HG03135 (cell line): ENCODE results near the gene BMPR1B.
"Not testable (repeated sequence)": the region's sequence is repeated elsewhere in the genome, so short reads cannot be mapped to it uniquely, and the experiment has no call there.

Source experiments
- ATAC-seq: cut with Tn5 transposase; IDR thresholded peaks from one replicate; pipeline ENCODE4 v1.9.1; 2021; ENCODE audit warnings: mild to moderate bottlenecking, moderate library complexity; ENCODE audit not compliant: unreplicated experiment

The BMPR1B gene

DNA sequence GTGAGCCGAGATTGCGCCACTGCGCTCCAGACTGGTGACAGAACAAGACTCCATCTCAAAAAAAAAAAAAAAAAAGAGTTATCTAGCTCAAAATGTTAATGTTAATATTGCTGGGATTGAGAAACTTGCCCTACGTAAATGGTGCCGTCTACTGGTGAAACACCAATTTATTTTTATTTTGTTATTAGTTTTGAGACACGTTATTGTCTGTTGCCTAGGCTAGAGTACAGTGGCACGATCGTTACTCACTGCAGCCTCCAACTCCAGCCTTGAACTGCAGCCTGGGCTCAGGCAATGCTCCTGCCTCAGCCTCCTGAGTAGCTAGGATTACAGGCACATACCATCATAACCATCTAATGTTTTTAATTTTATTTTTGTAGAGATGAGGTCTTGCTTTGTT, 262.8 kb downstream of the BMPR1B start:
- no peak for ATAC-seq

DNA sequence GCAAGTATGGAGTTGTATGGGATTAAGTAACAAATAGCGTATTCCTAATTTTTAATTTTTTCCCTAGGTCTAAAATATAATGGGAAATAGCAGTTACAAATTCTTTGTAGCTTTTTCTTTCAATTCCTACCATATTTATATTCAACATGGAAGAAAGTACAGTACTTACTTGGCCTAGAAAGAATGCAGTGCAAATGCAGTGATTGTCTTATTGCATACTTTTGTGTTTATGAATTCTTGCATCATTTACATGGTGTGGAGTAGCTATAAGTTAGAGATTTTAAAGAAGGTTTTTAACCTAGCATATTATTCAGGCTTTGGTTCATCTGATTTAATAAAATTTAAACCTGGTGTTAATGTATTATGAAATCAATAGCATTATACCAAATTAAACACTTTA, 263.3 kb downstream of the BMPR1B start:
- no peak for ATAC-seq

DNA sequence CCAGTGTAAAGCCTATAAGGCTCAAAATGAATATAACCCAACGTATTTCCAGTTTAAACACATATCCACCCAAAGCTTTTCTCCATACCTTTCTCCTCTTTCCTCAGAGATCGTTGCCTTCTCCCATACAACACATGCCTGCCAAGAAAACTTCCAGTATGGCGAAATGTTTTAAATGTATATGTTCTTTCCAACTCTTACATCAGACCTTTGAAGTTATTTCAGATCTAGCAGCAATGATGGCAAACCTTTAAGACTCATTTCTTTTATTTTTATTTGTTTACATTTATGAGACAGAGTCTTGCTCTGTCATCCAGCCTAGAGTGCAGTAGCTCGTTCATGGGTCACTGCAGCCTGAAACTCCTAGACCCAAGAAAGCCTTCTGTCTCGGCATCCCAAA, 265.4 kb downstream of the BMPR1B start:
- ATAC-seq: no peak

DNA sequence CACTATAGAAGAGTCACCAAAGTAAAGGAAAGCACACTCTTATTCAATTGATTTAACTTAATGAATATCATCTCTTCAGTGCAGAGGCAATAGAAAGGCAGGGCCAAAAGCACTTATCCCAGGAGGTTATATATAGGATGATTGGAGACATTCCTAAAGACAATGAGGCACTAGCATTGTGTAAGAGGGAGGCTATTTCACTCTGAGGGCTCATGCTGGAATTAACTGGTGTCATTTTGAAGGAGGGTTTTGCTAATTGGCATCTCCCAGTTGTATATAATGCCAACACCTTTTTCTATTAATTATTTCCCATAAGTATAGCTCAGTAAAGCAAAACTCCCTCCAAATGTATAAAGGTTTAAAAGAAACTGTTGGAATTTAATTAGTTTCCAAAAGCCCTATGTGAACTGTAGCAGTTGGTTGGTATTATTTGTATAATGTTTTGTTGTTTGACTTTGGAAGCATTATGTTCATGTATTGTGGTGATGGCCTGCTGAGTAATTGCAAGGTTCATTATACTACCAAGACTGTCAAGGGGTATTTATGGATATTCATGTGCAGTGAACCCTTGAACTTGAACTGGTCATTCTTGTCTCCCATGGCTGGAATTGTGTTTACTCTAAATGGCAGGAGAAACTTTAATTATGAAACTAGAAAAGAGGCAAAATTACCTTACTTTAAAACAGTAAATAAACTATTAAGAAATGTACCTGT, 270.3 kb downstream of the BMPR1B start:
- no peak for ATAC-seq

DNA sequence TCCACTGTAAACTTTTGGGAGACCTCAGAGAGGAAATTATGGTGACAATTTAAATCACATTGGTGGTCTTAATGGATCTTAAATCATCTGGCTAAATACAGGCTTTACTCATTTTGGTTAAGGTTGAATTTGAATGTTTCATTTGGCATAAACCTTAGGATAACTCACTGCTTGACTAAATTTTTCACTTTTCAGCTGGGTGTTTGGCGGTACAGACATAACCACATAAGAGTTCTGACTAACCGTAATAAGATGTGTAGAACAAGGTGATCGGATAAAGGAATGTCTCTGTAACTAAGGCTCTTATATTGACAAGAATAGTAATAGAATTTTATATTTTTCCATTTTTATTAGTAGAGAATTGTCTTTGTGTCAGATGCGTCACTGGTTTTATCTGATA, 281.0 kb downstream of the BMPR1B start:
- no peak for ATAC-seq

DNA sequence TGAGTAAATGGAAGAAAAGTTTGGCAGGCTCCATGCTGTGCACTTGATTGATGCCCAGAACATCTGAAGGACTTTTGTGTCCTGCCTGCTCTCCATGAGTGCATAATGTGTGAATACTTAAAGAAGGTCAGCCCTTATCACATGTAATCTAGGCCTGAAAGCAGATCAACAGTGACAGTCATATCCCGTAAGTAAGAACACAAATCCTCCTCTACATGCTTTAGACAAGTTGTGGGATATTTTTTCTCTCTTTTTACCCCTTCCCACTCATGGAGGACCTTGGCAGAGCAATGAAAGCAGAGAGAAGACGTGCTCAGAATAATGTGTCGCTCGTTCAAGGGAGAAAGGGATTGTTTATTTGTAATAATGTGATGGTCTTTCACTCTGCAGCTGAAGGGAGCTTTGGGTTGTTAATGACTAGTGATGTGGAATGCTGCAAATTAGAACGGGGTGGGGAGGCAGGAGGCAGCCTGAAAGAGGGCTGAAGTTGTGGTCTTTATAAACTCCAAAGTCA, 286.6 kb downstream of the BMPR1B start:
- ATAC-seq: no peak

DNA sequence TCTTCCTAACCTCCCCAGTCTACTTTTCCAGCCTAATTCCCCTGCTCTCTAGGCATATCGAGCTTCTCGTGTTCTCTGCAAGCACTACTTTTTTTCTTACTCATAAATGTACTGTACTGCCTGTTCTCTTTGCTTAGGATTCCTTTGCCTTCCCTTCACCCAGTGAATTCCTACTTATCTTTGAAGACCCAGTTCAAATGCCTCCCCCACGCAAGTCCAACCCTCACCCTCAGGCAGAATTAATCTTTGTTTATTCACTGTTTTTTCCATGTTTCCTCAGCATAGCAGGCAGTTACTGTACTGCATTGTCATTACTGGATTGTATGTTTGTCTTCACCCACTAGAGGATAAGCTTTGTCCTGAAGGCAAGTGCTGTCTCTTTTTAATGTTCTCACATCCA, 287.7 kb downstream of the BMPR1B start:
- ATAC-seq: no peak

DNA sequence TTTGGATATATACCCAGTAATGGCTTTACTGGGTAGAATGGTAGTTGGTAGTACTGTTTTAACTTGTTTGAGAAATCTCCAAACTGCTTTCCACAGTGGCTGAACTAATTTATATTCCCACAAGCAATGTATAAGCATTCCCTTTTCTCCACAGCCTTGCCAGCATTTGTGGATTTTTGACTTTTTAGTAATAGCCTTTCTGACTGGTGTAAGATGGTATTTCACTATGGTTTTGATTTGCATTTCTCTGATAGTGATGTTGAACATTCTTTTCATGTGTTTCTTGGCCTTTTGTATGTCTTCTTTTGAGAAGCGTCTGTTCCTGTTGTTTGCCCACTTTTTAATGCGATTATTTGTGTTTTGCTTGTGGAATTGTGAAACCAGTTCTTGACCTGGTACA, 290.5 kb downstream of the BMPR1B start:
- no peak for ATAC-seq

DNA sequence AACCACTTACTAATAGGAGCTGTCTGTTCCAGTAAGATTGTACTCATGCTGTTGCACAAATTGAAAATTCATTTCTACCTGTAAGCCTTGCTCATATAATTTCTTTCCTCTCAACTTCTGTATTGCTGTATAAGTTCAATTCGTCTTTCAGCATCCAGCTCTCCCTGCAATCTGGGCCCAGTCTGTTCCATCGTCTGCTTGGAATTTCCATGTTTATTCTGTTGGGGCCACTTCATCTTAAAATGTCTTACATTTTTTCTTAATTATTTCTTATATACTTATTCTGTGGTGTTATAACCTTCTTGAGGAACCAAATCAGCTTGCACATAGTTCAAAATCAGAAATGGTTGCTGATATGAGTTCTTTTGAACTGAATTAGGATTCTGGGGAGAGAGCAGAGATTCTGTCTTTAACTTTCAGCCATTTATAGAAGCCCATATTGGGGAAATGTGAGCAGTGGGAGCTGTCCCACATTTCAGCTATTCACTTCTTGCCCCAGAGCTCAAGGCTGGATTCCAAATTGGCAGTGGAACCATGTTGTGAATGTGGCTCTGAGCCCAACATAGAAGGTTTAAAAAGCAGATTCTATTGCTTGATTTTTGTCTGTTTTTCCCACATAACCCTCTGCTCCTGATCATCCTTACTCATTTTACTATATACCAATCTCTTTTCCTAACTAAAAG, 291.9 kb downstream of the BMPR1B start:
- no peak for ATAC-seq

DNA sequence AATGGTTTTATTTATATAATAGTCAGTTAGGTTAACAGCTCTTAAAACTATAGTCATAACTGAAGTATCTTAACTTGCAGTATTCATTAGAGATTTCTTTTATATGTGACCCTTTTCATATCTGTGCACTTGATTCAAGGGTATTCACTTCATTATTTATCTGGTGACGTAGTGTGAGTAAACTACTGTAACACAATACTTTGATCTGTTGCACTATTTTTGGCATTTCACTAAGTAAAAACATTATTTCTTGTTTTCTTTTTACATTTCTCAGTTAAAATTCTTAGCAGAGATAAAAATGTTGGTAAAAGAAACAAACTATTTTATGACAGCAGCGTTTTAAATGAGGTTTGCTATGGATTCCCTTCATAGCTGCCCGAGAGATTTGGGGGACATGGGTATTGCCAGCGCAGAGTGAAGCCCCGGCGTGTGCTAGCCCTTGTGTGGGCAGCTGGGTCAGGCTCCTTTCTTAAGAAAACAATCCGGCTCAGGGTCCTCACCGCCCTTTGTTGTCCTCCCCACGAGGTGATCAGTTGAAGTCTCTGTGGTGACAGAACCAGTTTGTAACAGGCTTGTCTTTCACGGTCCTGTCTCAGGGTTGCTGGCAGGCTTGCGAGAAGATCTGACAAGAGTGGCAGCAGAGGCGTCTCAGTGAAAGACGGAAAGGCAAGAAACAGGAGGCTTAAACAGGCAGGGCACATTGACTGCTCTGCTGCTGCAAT, 293.4 kb downstream of the BMPR1B start:
- no peak for ATAC-seq

DNA sequence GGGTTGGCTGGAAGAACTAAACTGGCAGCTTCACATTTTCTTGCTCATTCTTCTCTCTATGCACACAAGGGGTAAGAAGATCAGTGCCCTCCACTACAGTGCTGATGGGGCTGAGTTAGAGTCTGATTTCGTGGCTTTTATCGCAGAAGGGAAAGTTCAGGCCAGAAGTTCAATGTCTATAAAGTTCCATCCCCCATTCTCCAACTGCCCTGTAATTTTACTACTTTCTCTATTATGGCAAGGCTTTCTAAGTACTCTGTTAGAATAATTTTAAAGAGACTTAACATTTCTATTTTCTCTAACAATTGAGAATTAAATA, 293.9 kb downstream of the BMPR1B start:
- ATAC-seq: no peak

DNA sequence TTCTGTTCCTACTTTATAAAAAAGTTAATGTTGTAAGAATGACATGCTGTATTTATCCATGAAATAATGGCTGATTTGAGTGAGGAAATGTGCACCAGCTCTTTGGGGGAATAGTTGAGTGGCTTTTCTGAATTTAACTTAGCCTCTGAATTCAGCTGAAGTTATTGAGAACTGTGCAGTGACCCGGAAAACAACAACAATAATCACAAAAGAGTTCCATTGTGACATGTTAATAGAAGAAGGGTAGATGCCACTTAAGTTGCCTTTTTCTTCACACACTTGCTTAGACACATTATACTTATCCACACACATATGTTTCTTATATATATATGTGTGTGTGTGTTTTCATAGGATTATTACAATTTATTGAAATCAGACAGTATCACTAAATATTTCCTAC, 301.2 kb downstream of the BMPR1B start:
- no peak for ATAC-seq

DNA sequence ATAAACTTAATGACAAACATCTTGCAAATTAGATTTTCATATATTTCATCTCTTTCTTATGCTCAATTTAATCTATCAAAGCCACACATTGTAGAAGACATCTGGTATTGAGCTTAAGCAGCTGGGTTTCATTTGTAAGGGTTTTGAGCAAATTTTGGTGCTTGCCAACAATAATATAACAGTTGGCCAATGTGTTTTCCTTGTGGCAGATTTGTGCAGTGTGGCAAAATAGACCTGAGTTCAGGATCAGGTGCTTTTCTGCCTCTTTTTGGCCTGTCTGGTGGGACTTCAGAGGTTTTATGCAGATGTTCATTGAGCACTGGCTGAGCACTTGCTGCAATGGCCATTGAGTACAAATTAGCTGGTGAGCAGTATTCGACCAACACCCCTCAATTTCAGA, 301.9 kb downstream of the BMPR1B start:
- no peak for ATAC-seq

DNA sequence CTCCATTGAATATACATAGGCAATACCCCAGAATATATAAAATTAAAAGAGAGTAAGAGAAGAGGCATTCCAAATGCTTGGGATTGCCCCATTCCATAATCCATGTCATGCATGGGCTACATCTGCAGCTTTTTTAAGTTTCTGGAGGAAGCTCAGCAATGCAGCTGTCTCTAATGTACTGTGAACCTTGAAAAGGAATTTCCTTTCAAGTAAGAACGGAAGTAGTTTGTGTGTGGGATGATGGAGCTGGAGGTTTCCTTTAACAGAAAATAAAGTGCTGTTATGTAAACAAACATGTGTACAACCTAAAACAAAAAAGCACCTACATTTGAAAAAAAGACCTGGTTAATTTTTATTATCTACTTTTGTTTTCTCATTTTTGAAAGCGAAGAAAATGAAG, 303.5 kb downstream of the BMPR1B start:
- ATAC-seq: no peak

DNA sequence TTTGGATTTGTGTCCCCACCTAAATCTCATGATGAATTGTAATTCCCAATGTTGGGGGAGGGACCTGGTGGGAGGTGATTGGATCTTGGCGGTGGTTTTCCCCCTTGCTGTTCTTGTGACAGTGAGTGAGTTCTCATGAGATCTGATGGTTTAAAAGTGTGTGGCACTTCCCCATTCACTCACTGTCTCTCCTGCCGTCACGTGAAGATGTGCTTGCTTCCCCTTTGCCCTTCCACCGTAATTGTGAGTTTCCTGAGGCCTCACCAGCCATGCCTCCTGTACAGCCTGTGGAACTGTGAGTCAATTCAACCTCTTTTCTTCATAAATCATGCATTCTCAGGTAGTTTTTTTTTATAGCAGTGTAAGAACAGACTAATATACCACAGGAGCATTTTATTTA, 304.0 kb downstream of the BMPR1B start:
- not testable (repeated sequence) for ATAC-seq

DNA sequence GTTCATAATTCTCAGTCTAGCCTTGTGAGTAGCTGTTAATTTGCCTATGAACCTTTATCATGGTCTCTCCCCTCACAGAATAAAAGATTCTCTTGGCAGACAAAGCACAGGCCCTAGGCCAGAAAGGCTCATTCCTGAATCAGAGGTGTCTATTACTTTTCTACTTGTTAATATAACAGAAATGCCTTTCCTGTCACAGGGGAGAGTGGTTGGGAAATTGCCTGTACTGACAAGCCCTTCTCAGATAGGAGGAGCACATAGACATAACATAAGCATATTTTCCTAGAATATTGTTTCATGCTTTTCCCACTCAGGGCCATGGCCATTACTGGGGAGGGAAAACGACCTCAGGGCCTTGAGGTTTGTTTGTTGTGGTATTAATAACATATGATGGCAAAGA, 308.3 kb downstream of the BMPR1B start:
- ATAC-seq: no peak

DNA sequence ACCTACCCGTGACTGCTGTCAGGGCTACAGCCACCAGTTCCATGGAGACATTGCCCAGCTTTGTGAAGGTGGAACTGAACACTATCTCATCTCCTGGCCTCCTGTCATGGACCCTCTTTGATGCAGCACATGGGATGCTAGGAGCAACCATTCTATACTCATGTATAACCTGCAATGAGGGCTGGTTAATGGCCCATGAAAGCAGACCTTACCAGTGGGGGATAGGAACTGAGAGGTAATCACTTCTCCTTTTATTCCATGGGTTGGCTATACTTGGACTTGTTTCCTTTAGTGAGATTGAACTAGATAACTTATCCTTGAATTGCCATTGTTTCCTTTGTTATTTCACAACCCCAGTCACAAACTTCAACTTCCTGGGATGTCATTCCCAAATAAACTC, 310.6 kb downstream of the BMPR1B start:
- no peak for ATAC-seq

DNA sequence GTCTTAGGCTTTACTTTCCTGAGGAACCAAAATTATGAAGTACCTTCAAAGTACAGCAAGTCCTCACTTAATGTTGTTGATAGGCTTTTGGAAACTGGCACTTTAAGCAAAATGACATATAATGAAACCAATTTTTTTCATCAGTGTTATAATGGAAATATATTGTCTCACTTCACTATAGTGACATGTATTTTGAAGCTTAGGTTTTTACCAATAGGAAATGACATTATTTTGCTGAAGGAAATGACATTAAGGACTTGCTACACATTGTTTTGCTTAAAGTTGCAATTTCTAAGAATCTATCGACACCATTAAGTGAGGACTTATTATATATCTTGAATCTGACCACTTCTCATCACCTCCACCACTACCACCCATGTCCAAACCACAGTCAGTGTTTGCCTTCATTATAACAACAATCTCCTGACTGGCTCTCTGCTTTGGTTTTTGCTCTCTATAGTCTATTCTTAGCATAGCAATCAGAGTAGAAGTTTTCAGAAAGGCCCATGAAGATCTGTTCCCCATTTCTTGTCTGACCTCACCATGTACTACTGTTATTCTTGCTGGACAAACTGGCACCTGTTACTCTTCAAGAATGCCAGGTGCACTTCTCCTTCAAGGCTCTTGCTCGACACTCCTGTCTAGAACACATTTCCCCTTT, 311.2 kb downstream of the BMPR1B start:
- ATAC-seq: no peak

DNA sequence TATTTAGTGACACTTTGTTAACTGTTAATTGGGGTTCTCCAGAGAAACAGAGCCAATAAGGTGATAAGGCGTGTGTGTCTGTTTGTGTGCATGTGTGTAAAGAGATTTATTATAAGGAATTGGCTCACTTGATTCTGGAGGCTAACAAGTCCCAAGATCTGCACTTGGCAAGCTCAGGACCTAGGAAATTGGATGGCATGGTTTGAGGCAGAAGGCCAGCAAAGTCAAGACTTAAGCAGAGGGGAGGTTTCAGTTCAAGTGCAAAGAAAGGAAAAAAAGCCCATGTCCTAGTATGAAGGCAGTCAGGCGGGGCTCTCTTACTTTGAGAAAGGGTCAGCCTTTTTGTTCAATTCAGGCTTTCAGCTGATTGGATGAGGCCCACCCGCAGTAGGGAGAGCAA, 314.1 kb downstream of the BMPR1B start:
- no peak for ATAC-seq

DNA sequence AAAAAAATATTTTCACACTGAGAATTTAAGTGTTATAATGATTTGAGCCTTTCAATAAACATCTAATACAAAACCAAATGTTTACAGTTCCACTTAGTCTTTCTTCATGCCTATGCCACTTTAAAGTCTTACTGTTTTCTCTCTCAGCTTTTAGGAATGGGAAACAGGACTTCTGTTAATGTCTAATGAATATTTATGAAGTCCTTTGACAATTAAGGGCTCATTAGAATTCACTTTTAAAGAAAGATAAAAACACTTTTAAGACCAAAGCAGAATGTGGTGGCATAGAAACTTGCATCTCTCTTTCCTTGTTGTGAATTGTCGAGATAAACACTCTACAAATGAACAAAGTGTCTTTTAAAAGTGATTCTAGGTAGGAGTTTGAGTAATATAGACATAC, 315.9 kb downstream of the BMPR1B start:
- no peak for ATAC-seq

DNA sequence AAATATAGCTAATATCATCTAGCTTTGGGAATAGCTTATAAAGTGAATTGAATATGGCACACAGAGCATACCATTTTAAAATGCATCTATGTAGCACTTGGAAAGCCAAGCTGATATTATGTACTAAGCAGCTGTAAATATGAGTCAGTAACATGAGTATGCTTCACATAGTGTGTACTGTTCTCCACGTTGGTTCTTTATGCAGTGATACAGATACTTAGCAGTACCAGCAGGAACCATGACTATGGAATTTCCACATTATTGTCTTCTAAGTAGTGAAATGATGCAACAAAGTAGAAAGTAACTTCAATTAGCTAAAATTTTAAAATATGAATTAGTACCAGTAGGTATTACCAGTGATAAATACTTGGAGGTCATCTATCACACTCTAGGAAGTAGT, 320.1 kb downstream of the BMPR1B start:
- ATAC-seq: no peak

DNA sequence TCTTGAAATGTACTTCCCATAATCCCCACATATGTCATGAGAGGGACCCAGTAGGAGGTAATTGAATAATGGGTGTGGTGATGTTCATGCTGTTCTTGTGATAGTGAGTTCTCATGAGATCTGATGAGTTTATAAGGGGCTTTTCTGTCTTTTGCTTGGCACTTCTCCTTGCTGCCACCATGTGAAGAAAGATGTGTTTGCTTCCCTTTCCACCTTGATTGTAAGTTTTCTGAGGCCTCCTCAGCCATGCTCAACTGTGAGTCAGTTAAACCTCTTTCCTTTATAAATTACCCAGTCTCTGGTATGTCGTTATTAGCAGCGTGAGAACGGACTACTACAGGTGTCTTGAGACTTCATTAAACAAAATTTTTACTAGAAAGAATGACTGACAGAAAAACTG, 323.2 kb downstream of the BMPR1B start:
- ATAC-seq: no peak
